Vagina (tissue), 2 donors: ENCODE results near the gene SLX4IP.

Source experiments
- POLR2AphosphoS5 ChIP-seq, 2 donors: sonication (generic); formaldehyde crosslinking; IDR thresholded peaks; one replicate each; pipeline ENCODE4 v1.9.0; 2017; ENCODE audit warnings: antibody characterized with exemption in 2 of 2, mild to moderate bottlenecking in 2 of 2, low read depth in 1 of 2; ENCODE audit not compliant: insufficient read depth in 1 of 2
- TF ChIP-seq, protein P1 (sequence below), 3 experiments: fragments of 450-650 bp in 2 of 3; fragments of 200-600 bp in 1 of 3; sonication (generic) in 1 of 3; IDR thresholded peaks; one replicate each; pipeline ENCODE4 v1.5.1; 2017 to 2019; ENCODE audit warnings: antibody characterized with exemption in 3 of 3, mild to moderate bottlenecking in 2 of 3, moderate library complexity in 2 of 3

GRCh38 chr20:10646886-10647420 is 211.8 kb downstream of the SLX4IP start:
- TF ChIP-seq, protein P1, sequence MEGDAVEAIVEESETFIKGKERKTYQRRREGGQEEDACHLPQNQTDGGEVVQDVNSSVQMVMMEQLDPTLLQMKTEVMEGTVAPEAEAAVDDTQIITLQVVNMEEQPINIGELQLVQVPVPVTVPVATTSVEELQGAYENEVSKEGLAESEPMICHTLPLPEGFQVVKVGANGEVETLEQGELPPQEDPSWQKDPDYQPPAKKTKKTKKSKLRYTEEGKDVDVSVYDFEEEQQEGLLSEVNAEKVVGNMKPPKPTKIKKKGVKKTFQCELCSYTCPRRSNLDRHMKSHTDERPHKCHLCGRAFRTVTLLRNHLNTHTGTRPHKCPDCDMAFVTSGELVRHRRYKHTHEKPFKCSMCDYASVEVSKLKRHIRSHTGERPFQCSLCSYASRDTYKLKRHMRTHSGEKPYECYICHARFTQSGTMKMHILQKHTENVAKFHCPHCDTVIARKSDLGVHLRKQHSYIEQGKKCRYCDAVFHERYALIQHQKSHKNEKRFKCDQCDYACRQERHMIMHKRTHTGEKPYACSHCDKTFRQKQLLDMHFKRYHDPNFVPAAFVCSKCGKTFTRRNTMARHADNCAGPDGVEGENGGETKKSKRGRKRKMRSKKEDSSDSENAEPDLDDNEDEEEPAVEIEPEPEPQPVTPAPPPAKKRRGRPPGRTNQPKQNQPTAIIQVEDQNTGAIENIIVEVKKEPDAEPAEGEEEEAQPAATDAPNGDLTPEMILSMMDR (IDR thresholded peaks at IDR 0.05): no peak
- no peak for TF ChIP-seq POLR2AphosphoS5 (IDR thresholded peaks at IDR 0.05; ENCODE audit: insufficient read depth in 1 of 2, low read depth in 1 of 2)
